Measurements from ENCODE around the gene RUFY1. TPM values are rescaled to one million over a fixed set of nuclear protein-coding genes. Genes with fewer than 3 reads are reported as not detected.

RUFY1 gene
- total and polyA plus RNA-seq, 9 of the 15 experiments (the other 6 are each of a cell fraction or from before 2014, with no cell fraction given) = 5.0 to 41.7 (median 29.6) TPM

GRCh38 chr5:179623003-179623905, 72.9 kb downstream of the RUFY1 start, which contains the start of gene HNRNPH1 (continued):
- TF ChIP-seq ZNF696 (CRISPR knock-in tag; conservative IDR thresholded peaks at IDR 0.05) (no peak), POLR3G (IDR thresholded peaks at IDR 0.05; ENCODE audit: extremely low read depth, insufficient read length, insufficient replicate concordance) (no peak), CBX5 (IDR thresholded peaks at IDR 0.05; ENCODE audit: borderline replicate concordance, low read depth) (no peak), POLR2B (IDR thresholded peaks at IDR 0.05; ENCODE audit: low read depth, partially characterized antibody) (peak; percentile 100), RNF2 (IDR thresholded peaks at IDR 0.05) (peak; percentile 33; the same call in 1 of the 2 replicates), DACH1 (IDR thresholded peaks at IDR 0.05; ENCODE audit: partially characterized antibody) (no peak), ZNF592 (IDR thresholded peaks at IDR 0.05) (no peak), USF1 (CRISPR knock-in tag; IDR thresholded peaks at IDR 0.05) (peak; percentile 60), MCM3 (IDR thresholded peaks at IDR 0.05) (no peak), TCF15 (CRISPR knock-in tag; IDR thresholded peaks at IDR 0.05) (no peak), SNAPC5 (CRISPR knock-in tag; IDR thresholded peaks at IDR 0.05) (no peak), ELF4 (CRISPR knock-in tag; IDR thresholded peaks at IDR 0.05) (no peak), TSC22D4 (tag; IDR thresholded peaks at IDR 0.05) (no peak), SP2 (IDR thresholded peaks at IDR 0.05; ENCODE audit: extremely low read depth, low read depth, low read length, poor library complexity, severe bottlenecking) (no peak), HNRNPH1 (optimal IDR thresholded peaks at IDR 0.05; ENCODE audit: low read depth, low read length) (no peak), CBFA2T2 (conservative IDR thresholded peaks at IDR 0.05) (no peak), SRF (CRISPR knock-in tag; IDR thresholded peaks at IDR 0.05) (peak in 1 of 2 experiments; percentile 11; a peak in 2 of 4 replicates), VEZF1 (CRISPR knock-in tag; IDR thresholded peaks at IDR 0.05) (peak; percentile 88), MYBL2 (IDR thresholded peaks at IDR 0.05; ENCODE audit: low read depth) (no peak), MYBL2 (CRISPR knock-in tag; IDR thresholded peaks at IDR 0.05; ENCODE audit: borderline replicate concordance) (no peak), KDM1A (IDR thresholded peaks at IDR 0.05) (no peak)
